Lung (tissue), 12 donors: ENCODE data around the gene MPHOSPH9. TPM values are rescaled to one million over a fixed set of nuclear protein-coding genes. Genes with fewer than 3 reads are reported as not detected.
"Not testable (repeated sequence)": the region's sequence is repeated elsewhere in the genome, so short reads cannot be mapped to it uniquely, and the experiment has no call there.

Experiments
- ATAC-seq: fragments of 200-7000 bp; cut with Tn5 transposase; one replicate; pipeline ENCODE4 v1.9.1; 2020; ENCODE audit warnings: moderate number of reproducible peaks; ENCODE audit not compliant: insufficient read depth, low FRiP score
- DNase-seq, 3 donors: peaks; one replicate each; pipeline ENCODE4 v3.0.0-alpha.2; 2013 to 2017
- H3K27ac ChIP-seq, 2 donors: one replicate each; pipeline ENCODE4 v1.5.1; 2013; ENCODE audit warnings: mild to moderate bottlenecking in 2 of 2, moderate library complexity in 2 of 2, control low read depth in 1 of 2, inconsistent platforms in 1 of 2, low read depth in 1 of 2, low read length in 1 of 2
- H3K27me3 ChIP-seq, 3 donors: one replicate each; pipeline ENCODE4 v1.5.1; 2013; ENCODE audit warnings: low read length in 2 of 3; ENCODE audit not compliant: control insufficient read depth in 3 of 3, insufficient read depth in 3 of 3
- H3K36me3 ChIP-seq, 4 donors: one replicate each; pipeline ENCODE4 v1.5.1; 2013; ENCODE audit warnings: low read length in 4 of 4, mild to moderate bottlenecking in 1 of 4, moderate library complexity in 1 of 4; ENCODE audit not compliant: control insufficient read depth in 4 of 4, insufficient read depth in 4 of 4
- H3K4me1 ChIP-seq, 5 donors: one replicate each; pipeline ENCODE4 v1.5.1; 2013; ENCODE audit warnings: low read length in 5 of 5, mild to moderate bottlenecking in 2 of 5, moderate library complexity in 1 of 5; ENCODE audit not compliant: control insufficient read depth in 5 of 5, insufficient read depth in 5 of 5
- H3K4me3 ChIP-seq: one replicate; pipeline ENCODE4 v1.5.1; 2013; ENCODE audit warnings: mild to moderate bottlenecking, control low read depth, moderate library complexity
- H3K9ac ChIP-seq, 2 donors: one replicate each; pipeline ENCODE4 v1.5.1; 2013; ENCODE audit warnings: low read length in 2 of 2, control low read depth in 1 of 2; ENCODE audit not compliant: insufficient read depth in 1 of 2
- H3K9me3 ChIP-seq, 4 donors: one replicate each; pipeline ENCODE4 v1.5.1; 2013; ENCODE audit warnings: low read length in 3 of 4, mild to moderate bottlenecking in 1 of 4, moderate library complexity in 1 of 4; ENCODE audit not compliant: control insufficient read depth in 4 of 4, insufficient read depth in 3 of 4
- CTCF ChIP-seq: IDR thresholded peaks from 2 replicates; pipeline ENCODE4 v1.5.1; 2012; ENCODE audit warnings: mild to moderate bottlenecking; ENCODE audit errors: control extremely low read depth, extremely low read depth
- WGBS, 2 donors: extraction: QIAGEN DNeasy Blood & Tissue Kit; methylation state at CpG; one replicate each; pipeline ENCODE4 v1.1.7; 2013; 5-methylcytosine and 5-hydroxymethylcytosine counted together
- polyA plus RNA-seq, 2 donors: library from polyadenylated mRNA; stranded (reverse); fragments of 200-250 nt; gene quantifications; one replicate each; pipeline ENCODE4 v1.2.1, GENCODE V29; 2013
- total RNA-seq, 2 donors: library from RNA; depleted of rRNA in 1 of 2; stranded (reverse); fragments of >200 nt in 1 of 2; gene quantifications; one replicate each; pipeline ENCODE4 v1.2.1, GENCODE V29; 2014 to 2021
- donor health status: control.
- donor health status: control.
- donor health status: Bipolar disorder and iron deficiency.
- donor health status: healthy.
- donor health status: DM: yes; HTN: yes; CAD: no.

The MPHOSPH9 gene
- total and polyA plus RNA-seq, 4 donors: 5.0 to 56.9 (median 12.4) TPM

GRCh38 chr12:123225443-123225842 lies 7.5 kb downstream of the MPHOSPH9 start:
- Histone ChIP-seq H3K27ac (no peak overlapping the region), H3K27me3 (no peaks in the 10 kb centered on the region), H3K4me1 (peaks cover 0 to 3% (median 0%) of the 10 kb centered on the region in 5 donors), H3K9ac (no peak overlapping the region), H3K4me3 (no peak overlapping the region), H3K9me3 (no peaks in the 10 kb centered on the region), H3K36me3 (peaks cover 0 to 6% (median 3%) of the 10 kb centered on the region in 4 donors)
- TF ChIP-seq CTCF: no peak
- DNase-seq (no peak), ATAC-seq (no peak)
- WGBS, 2 donors: 93 to 95% methylated on average over 2 of the region's 2 CpGs

- WGBS, 2 donors: 58 to 77% methylated on average over 11 of the region's 11 CpGs
These were observed 9.7 kb downstream of the MPHOSPH9 start for GRCh38 chr12:123223241-123223668.

GRCh38 chr12:123207815-123208214 lies 25.1 kb downstream of the MPHOSPH9 start:
- not testable (repeated sequence) for H3K4me1 ChIP-seq, H3K27ac ChIP-seq, H3K9me3 ChIP-seq, DNase-seq, H3K27me3 ChIP-seq, H3K4me3 ChIP-seq, H3K9ac ChIP-seq, ATAC-seq
- peaks cover 8 to 28% (median 19%) of the 10 kb centered on the region in 4 donors for H3K36me3 ChIP-seq
- 97% methylated on average over 7 of the region's 7 CpGs for WGBS, 2 donors

More at GRCh38 chr12:123223241-123223668, 9.7 kb downstream of the MPHOSPH9 start:
- no peaks in the 10 kb centered on the region for H3K27me3 ChIP-seq
- no peaks in the 10 kb centered on the region for H3K9me3 ChIP-seq
- peak overlapping the region in 1 of 2 donors; percentile 20 for H3K27ac ChIP-seq
- DNase-seq (no peak), ATAC-seq (no peak)
- H3K4me1 ChIP-seq: peaks cover 0 to 3% (median 0%) of the 10 kb centered on the region in 5 donors
- no peak overlapping the region for H3K4me3 ChIP-seq
- TF ChIP-seq CTCF: no peak
- peaks cover 0 to 11% (median 4%) of the 10 kb centered on the region in 4 donors for H3K36me3 ChIP-seq
- no peak overlapping the region for H3K9ac ChIP-seq

- ATAC-seq: not testable (repeated sequence)
- H3K36me3 ChIP-seq: peaks cover 10 to 30% (median 21%) of the 10 kb centered on the region in 4 donors
- whole genome bisulfite sequencing, 2 donors: 90 to 98% methylated on average over 3 of the region's 3 CpGs
These were observed 26.1 kb downstream of the MPHOSPH9 start for GRCh38 chr12:123206794-123207193.

More at GRCh38 chr12:123206794-123207193, 26.1 kb downstream of the MPHOSPH9 start:
- not testable (repeated sequence) for H3K4me3 ChIP-seq, H3K4me1 ChIP-seq, H3K27ac ChIP-seq, H3K9me3 ChIP-seq, H3K9ac ChIP-seq, H3K27me3 ChIP-seq, DNase-seq
